ENCODE data around the gene AGBL4.
"Not testable (repeated sequence)": the region's sequence is repeated elsewhere in the genome, so short reads cannot be mapped to it uniquely, and the experiment has no call there.

The AGBL4 gene

GRCh38 chr1:48566492-48566891, 1457.3 kb downstream of the AGBL4 start:
- DNase-seq: no peak

- no peak for DNase-seq
Observed at GRCh38 chr1:48563021-48563420, 1460.7 kb downstream of the AGBL4 start.

GRCh38 chr1:48561444-48561843, 1462.3 kb downstream of the AGBL4 start:
- DNase-seq: no peak

- no peak for DNase-seq
Observed at GRCh38 chr1:48560577-48560976, 1463.2 kb downstream of the AGBL4 start.

- DNase-seq: no peak
Observed at GRCh38 chr1:48560116-48560515, 1463.6 kb downstream of the AGBL4 start.

GRCh38 chr1:48558366-48558765, 1465.4 kb downstream of the AGBL4 start:
- no peak for DNase-seq

GRCh38 chr1:48556186-48556850, 1467.4 kb downstream of the AGBL4 start:
- no peak for DNase-seq

- no peak for DNase-seq
Observed at GRCh38 chr1:48555271-48555670, 1468.5 kb downstream of the AGBL4 start.

GRCh38 chr1:48552903-48553606, 1470.7 kb downstream of the AGBL4 start:
- no peak for DNase-seq

- peak in 1 of 2 experiments; percentile 1 for DNase-seq
Observed at GRCh38 chr1:48552420-48552819, 1471.3 kb downstream of the AGBL4 start.

GRCh38 chr1:48548985-48549384, 1474.8 kb downstream of the AGBL4 start:
- no peak for DNase-seq

GRCh38 chr1:48547561-48548220, 1476.1 kb downstream of the AGBL4 start:
- DNase-seq: no peak

GRCh38 chr1:48543854-48544253, 1479.9 kb downstream of the AGBL4 start:
- DNase-seq: no peak

GRCh38 chr1:48540587-48540986, 1483.2 kb downstream of the AGBL4 start:
- no peak for DNase-seq

GRCh38 chr1:48536477-48536876, 1487.3 kb downstream of the AGBL4 start:
- no peak for DNase-seq

- no peak for DNase-seq
Observed at GRCh38 chr1:48532976-48533375, 1490.8 kb downstream of the AGBL4 start.

GRCh38 chr1:48530727-48531351, 1492.9 kb downstream of the AGBL4 start:
- DNase-seq: peak; percentile 50 to 77

- DNase-seq: no peak
Observed at GRCh38 chr1:48527051-48527450, 1496.7 kb downstream of the AGBL4 start.

GRCh38 chr1:48526008-48526710, 1497.6 kb downstream of the AGBL4 start:
- peak; percentile 9 to 60 for DNase-seq

- DNase-seq: no peak
Observed at GRCh38 chr1:48524892-48525467, 1498.8 kb downstream of the AGBL4 start.

- peak in 1 of 2 experiments; percentile 8 for DNase-seq
Observed at GRCh38 chr1:48523558-48523957, 1500.2 kb downstream of the AGBL4 start.

- not testable (repeated sequence) for DNase-seq
Observed at GRCh38 chr1:48519896-48520295, 1503.9 kb downstream of the AGBL4 start.

GRCh38 chr1:48506870-48507269, 1516.9 kb downstream of the AGBL4 start:
- DNase-seq: no peak
